Subcutaneous abdominal adipose tissue (tissue), 5 donors: ENCODE data around the gene DECR2.
"Not testable (repeated sequence)": the region's sequence is repeated elsewhere in the genome, so short reads cannot be mapped to it uniquely, and the experiment has no call there.

Experiments used
- H3K27ac ChIP-seq: one replicate; pipeline ENCODE4 v1.7.0; 2013; ENCODE audit warnings: low read depth, mild to moderate bottlenecking, inconsistent platforms, low read length, moderate library complexity
- H3K27me3 ChIP-seq, 5 donors: one replicate each; pipeline ENCODE4 v1.7.0; 2013; ENCODE audit warnings: low read length in 5 of 5, inconsistent platforms in 1 of 5; ENCODE audit not compliant: control insufficient read depth in 5 of 5, insufficient read depth in 4 of 5
- H3K36me3 ChIP-seq, 5 donors: one replicate each; pipeline ENCODE4 v1.7.0; 2013; ENCODE audit warnings: low read length in 5 of 5; ENCODE audit not compliant: control insufficient read depth in 5 of 5, insufficient read depth in 5 of 5
- H3K4me1 ChIP-seq, 5 donors: one replicate each; pipeline ENCODE4 v1.7.0; 2013; ENCODE audit warnings: low read length in 5 of 5, mild to moderate bottlenecking in 3 of 5, moderate library complexity in 1 of 5; ENCODE audit not compliant: control insufficient read depth in 5 of 5, insufficient read depth in 5 of 5
- H3K4me3 ChIP-seq, 5 donors: one replicate each; pipeline ENCODE4 v1.7.0; 2013; ENCODE audit warnings: low read length in 5 of 5, low read depth in 1 of 5
- H3K9ac ChIP-seq, 5 donors: one replicate each; pipeline ENCODE4 v1.7.0; 2013; ENCODE audit warnings: low read length in 5 of 5, mild to moderate bottlenecking in 4 of 5, moderate library complexity in 3 of 5
- H3K9me3 ChIP-seq, 5 donors: one replicate each; pipeline ENCODE4 v1.7.0; 2013; ENCODE audit warnings: low read length in 5 of 5; ENCODE audit not compliant: control insufficient read depth in 5 of 5
- donor health status: healthy.
- donor health status: healthy.
- donor health status: healthy.
- donor health status: healthy.
- donor health status: healthy.

The DECR2 gene

GRCh38 chr16:359871-360697 lies 41.6 kb upstream of the DECR2 start:
- no peak overlapping the region for H3K4me3 ChIP-seq
- H3K4me1 ChIP-seq, result peaks cover 0 to 2% (median 0%) of the 10 kb centered on the region in 5 donors
- peaks cover 11 to 25% (median 18%) of the 10 kb centered on the region in 5 donors for H3K27me3 ChIP-seq
- no peaks in the 10 kb centered on the region for H3K9me3 ChIP-seq
- no peaks in the 10 kb centered on the region for H3K36me3 ChIP-seq
- H3K9ac ChIP-seq, result no peak overlapping the region
- H3K27ac ChIP-seq, result no peak overlapping the region

- Histone ChIP-seq H3K4me3 (no peak overlapping the region), H3K4me1 (peaks cover 0 to 2% (median 0%) of the 10 kb centered on the region in 5 donors), H3K9ac (no peak overlapping the region), H3K9me3 (no peaks in the 10 kb centered on the region), H3K27ac (no peak overlapping the region), H3K36me3 (no peaks in the 10 kb centered on the region), H3K27me3 (peaks cover 11 to 25% (median 18%) of the 10 kb centered on the region in 5 donors)
Measured at GRCh38 chr16:360698-361336, 40.9 kb upstream of the DECR2 start.

- no peak overlapping the region for H3K9ac ChIP-seq
- H3K4me1 ChIP-seq, result peaks cover 0 to 2% (median 0%) of the 10 kb centered on the region in 5 donors
- H3K27me3 ChIP-seq, result peaks cover 11 to 25% (median 18%) of the 10 kb centered on the region in 5 donors
- no peak overlapping the region for H3K27ac ChIP-seq
- no peak overlapping the region for H3K4me3 ChIP-seq
- peaks cover 0 to 4% (median under 1%) of the 10 kb centered on the region in 5 donors for H3K36me3 ChIP-seq
- no peaks in the 10 kb centered on the region for H3K9me3 ChIP-seq
Measured at GRCh38 chr16:361341-361871, 40.3 kb upstream of the DECR2 start.

- H3K9ac ChIP-seq, result no peak overlapping the region
- H3K27ac ChIP-seq, result no peak overlapping the region
- no peak overlapping the region for H3K4me3 ChIP-seq
- no peaks in the 10 kb centered on the region for H3K9me3 ChIP-seq
- H3K27me3 ChIP-seq, result peaks cover 11 to 25% (median 18%) of the 10 kb centered on the region in 5 donors
- peaks cover 0 to 10% (median 8%) of the 10 kb centered on the region in 5 donors for H3K36me3 ChIP-seq
- H3K4me1 ChIP-seq, result peaks cover 0 to 2% (median 0%) of the 10 kb centered on the region in 5 donors
Measured at GRCh38 chr16:361872-362701, 39.6 kb upstream of the DECR2 start.

- H3K9ac ChIP-seq, H3K9me3 ChIP-seq, H3K4me1 ChIP-seq, H3K27ac ChIP-seq, H3K4me3 ChIP-seq: not testable (repeated sequence)
- peaks cover 0 to 16% (median 13%) of the 10 kb centered on the region in 5 donors for H3K36me3 ChIP-seq
- H3K27me3 ChIP-seq, result peaks cover 11 to 25% (median 18%) of the 10 kb centered on the region in 5 donors
Measured at GRCh38 chr16:362702-362999, 39.0 kb upstream of the DECR2 start.

GRCh38 chr16:363110-363765 lies 38.4 kb upstream of the DECR2 start:
- H3K9ac ChIP-seq, result no peak overlapping the region

GRCh38 chr16:363766-364490 lies 37.8 kb upstream of the DECR2 start:
- H3K27ac ChIP-seq, result no peak overlapping the region
- H3K36me3 ChIP-seq, result peaks cover 0 to 29% (median 26%) of the 10 kb centered on the region in 5 donors
- no peaks in the 10 kb centered on the region for H3K9me3 ChIP-seq
- no peak overlapping the region for H3K4me3 ChIP-seq
- peaks cover 11 to 25% (median 18%) of the 10 kb centered on the region in 5 donors for H3K27me3 ChIP-seq
- H3K4me1 ChIP-seq, result peaks cover 0 to 2% (median 0%) of the 10 kb centered on the region in 5 donors
- no peak overlapping the region for H3K9ac ChIP-seq

More at GRCh38 chr16:363110-363765, 38.4 kb upstream of the DECR2 start:
- Histone ChIP-seq H3K4me1 (peaks cover 0 to 2% (median 0%) of the 10 kb centered on the region in 5 donors), H3K4me3 (no peak overlapping the region), H3K27me3 (peaks cover 11 to 25% (median 18%) of the 10 kb centered on the region in 5 donors), H3K36me3 (peaks cover 0 to 22% (median 19%) of the 10 kb centered on the region in 5 donors), H3K27ac (no peak overlapping the region), H3K9me3 (no peaks in the 10 kb centered on the region)

GRCh38 chr16:364595-365491 lies 36.8 kb upstream of the DECR2 start:
- Histone ChIP-seq H3K27ac (no peak overlapping the region), H3K27me3 (peaks cover 11 to 25% (median 18%) of the 10 kb centered on the region in 5 donors), H3K9ac (no peak overlapping the region), H3K4me3 (no peak overlapping the region), H3K4me1 (peaks cover 0 to 9% (median 6%) of the 10 kb centered on the region in 5 donors), H3K9me3 (no peaks in the 10 kb centered on the region), H3K36me3 (peaks cover 0 to 30% (median 26%) of the 10 kb centered on the region in 5 donors)
